ENCODE results near the gene CD276.
A peak's percentile ranks its signal among the peaks of the same experiment; 100 is the strongest.

GRCh38 chr15:73697033-73697467, 12.9 kb downstream of the CD276 start:
- TF ChIP-seq POLR2AphosphoS5 (IDR thresholded peaks at IDR 0.05), result peak; percentile 39 to 80 (median 54)
- TF ChIP-seq, protein P1, sequence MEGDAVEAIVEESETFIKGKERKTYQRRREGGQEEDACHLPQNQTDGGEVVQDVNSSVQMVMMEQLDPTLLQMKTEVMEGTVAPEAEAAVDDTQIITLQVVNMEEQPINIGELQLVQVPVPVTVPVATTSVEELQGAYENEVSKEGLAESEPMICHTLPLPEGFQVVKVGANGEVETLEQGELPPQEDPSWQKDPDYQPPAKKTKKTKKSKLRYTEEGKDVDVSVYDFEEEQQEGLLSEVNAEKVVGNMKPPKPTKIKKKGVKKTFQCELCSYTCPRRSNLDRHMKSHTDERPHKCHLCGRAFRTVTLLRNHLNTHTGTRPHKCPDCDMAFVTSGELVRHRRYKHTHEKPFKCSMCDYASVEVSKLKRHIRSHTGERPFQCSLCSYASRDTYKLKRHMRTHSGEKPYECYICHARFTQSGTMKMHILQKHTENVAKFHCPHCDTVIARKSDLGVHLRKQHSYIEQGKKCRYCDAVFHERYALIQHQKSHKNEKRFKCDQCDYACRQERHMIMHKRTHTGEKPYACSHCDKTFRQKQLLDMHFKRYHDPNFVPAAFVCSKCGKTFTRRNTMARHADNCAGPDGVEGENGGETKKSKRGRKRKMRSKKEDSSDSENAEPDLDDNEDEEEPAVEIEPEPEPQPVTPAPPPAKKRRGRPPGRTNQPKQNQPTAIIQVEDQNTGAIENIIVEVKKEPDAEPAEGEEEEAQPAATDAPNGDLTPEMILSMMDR (IDR thresholded peaks at IDR 0.05), result no peak
